IPS DF 4.7 (cell line): ENCODE data around the gene TUBA1C.

ENCODE experiments used
- DNase-seq: peaks from one replicate; pipeline ENCODE4 v3.0.0-alpha.2; 2013; ENCODE audit warnings: low spot score; ENCODE audit errors: extremely low read depth

The TUBA1C gene

GRCh38 chr12:49264873-49265792 lies at the start of gene TUBA1C:
Gene TUBA1C, plus strand, starts transcription at chr12:49265082. Its CDS starts 100 bp downstream, at chr12:49265182.
- peak; percentile 90 for DNase-seq

- no peak for DNase-seq
These were observed 45.4 kb upstream of the TUBA1C start for GRCh38 chr12:49219417-49220026.

DNA sequence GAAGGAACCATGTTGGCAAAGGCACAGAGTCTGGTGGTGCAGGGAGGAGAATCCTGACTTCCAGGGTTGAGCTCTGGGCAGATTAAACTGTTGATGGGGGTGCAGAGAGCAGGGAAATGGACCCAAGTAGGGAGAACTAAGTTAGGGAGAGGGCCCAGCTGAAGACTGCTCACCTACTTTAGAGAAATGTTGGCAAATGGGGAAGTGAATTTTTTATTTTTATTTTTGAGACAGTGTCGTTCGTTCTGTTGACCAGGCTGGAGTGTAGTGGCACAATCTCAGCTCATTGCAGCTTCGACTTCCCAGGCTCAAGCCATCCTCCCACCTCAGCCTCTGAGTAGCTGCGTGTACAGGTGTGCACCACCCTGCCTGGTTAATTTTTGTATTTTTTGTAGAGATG lies 43.9 kb upstream of the TUBA1C start:
- DNase-seq: no peak

GRCh38 chr12:49223122-49223521 lies 41.8 kb upstream of the TUBA1C start:
- no peak for DNase-seq

DNA sequence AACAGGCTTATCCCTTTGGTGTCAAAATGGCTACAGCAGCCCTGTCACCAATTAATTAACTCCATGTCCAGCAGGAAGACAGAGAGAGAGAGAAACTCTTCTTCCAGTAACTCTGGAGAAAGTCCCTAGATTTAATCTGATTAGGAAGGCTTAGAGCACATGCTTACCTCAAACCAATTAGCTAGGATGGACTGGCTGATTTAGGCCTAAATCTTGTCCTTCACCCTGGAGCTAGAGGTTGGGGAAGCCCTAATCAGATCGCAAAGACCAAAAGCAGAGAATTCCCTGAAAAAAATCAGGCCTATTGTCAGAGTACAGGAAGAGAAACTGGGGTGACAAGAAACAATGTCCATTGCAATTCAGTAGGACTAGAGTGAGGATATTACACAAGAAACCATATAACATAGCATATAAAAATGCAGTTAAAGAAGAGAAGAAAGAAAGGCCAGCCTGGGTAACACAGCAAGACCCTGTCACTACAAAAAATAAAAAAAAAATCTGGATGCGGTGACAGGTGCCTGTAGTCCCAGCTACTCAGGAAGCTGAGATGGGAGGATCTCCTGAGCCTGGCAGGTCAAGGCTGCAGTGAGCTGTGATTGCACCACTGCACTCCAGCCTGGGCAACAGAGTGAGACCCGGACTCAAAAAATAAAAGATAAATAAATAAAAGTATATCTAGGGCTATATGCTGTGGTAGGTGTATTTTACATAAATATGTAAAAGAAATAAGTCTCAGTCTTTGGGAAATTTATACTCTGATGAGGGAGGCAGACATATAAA lies 41.1 kb upstream of the TUBA1C start:
- DNase-seq: no peak

- DNase-seq: no peak
These were observed 39.2 kb upstream of the TUBA1C start for GRCh38 chr12:49225576-49226166.

DNA sequence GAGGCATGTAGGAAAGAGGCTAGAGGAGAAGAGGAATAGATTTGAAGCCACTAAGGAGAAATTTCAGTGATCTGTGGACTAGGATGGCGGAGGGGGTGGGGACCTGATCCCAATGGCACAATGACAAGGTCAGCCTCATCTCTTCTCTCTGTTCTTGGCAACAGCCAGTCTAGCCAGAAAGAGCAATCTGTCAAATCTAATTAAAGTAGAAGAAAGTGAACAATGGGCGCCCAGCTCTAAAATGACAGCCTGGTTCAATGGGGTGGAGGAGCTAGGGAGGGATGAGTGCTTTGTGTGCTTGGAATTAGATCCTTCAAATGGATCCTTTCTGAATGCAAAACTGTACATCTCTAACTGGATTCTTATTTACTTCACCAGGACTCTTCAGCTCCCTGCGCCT lies 37.2 kb upstream of the TUBA1C start:
- no peak for DNase-seq

- DNase-seq: no peak
These were observed 36.2 kb upstream of the TUBA1C start for GRCh38 chr12:49228653-49229052.

- DNase-seq: no peak
These were observed 34.6 kb upstream of the TUBA1C start for GRCh38 chr12:49230176-49230804.

- no peak for DNase-seq
These were observed 34.1 kb upstream of the TUBA1C start for GRCh38 chr12:49230805-49231194.

DNA sequence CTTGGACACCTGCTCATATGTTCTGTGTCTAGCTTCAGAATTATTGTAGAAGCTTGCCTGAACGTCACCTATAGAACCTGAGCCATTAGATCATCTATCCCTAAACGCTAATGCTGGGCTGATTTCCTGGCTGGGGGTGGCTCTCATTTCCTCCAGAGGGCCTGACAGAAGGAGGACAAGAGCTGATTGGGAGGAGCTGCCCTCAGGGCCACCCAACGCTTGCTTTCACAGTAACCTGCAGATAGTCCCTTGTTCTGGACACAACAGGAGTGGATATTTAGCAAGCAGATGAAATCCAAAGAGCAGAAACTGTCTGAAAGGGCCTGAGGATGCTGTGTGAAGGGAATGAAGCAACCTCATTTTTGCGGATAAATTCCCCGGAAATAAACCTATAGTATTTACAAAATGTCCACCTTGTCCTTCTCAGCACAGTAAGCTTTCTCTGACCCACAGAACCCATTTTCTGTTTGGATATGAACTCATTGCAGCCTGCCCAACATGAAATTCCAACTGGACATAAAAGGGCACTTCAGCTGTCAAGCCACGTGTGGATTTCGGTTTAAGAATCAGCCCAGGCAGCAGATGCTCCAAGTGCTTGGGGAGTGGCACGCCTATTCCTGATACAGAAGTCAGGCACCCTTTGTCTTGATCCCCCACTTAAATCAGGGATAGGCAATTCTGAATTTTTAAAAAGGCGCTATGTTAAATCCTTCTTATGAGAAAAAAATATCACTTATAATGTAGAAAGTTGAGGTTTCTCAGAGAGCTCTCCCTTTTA lies 32.8 kb upstream of the TUBA1C start:
- no peak for DNase-seq

GRCh38 chr12:49232940-49233841 lies 31.7 kb upstream of the TUBA1C start:
- DNase-seq: no peak

GRCh38 chr12:49233842-49234526 lies 30.9 kb upstream of the TUBA1C start:
- no peak for DNase-seq

- DNase-seq: no peak
These were observed 28.5 kb upstream of the TUBA1C start for GRCh38 chr12:49236423-49236822.

DNA sequence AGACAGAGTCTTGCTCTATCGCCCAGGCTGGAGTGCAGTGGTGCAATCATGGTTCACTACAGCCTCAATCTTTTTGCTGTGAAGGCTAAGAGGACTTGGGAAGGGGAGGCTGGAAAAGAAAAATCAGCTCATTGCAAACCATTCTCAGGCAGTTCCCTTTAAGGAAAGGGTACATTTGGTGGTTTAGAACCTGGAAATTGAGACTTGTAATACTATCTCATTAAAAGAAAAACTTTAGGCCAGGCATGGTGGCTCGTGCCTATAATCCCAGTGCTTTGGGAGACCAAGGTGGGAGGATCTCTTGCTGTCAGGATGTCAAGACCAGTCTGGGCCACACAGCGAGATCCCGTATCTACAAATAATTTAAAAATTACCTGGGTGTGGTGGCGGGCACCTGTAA lies 21.3 kb upstream of the TUBA1C start:
- DNase-seq: no peak

DNA sequence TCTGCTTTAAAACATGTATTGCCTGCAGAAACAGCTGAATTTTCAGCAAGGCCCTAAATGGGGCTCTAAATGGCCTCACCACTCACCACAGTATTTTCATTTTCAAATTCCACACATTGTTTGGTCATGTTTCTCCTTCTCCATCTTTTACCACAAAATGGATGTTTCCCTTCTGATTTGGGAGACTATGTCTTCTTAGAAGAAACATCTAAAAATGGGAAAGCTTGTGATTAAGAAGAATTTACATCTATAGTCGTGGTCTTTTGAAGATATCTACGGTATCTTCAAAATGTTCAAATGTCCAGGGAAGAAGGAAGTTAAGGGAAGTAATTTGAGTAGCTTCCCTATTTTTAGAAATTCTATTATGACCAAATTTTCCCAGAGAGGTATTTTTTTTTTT lies 20.7 kb upstream of the TUBA1C start:
- DNase-seq: no peak

- no peak for DNase-seq
These were observed 13.5 kb upstream of the TUBA1C start for GRCh38 chr12:49251357-49251756.

GRCh38 chr12:49253033-49253623 lies 11.8 kb upstream of the TUBA1C start:
- DNase-seq: no peak
